HG03175 (cell line): ENCODE data around the gene KLHL40.

Experiments used
- ATAC-seq: cut with Tn5 transposase; IDR thresholded peaks from one replicate; pipeline ENCODE4 v1.9.1; 2021; ENCODE audit warnings: mild to moderate bottlenecking, moderate library complexity; ENCODE audit not compliant: unreplicated experiment

The KLHL40 gene

GRCh38 chr3:42668413-42668760, 16.9 kb upstream of the KLHL40 start:
- no peak for ATAC-seq

- no peak for ATAC-seq
Measured at GRCh38 chr3:42668793-42669217, 16.5 kb upstream of the KLHL40 start.

DNA sequence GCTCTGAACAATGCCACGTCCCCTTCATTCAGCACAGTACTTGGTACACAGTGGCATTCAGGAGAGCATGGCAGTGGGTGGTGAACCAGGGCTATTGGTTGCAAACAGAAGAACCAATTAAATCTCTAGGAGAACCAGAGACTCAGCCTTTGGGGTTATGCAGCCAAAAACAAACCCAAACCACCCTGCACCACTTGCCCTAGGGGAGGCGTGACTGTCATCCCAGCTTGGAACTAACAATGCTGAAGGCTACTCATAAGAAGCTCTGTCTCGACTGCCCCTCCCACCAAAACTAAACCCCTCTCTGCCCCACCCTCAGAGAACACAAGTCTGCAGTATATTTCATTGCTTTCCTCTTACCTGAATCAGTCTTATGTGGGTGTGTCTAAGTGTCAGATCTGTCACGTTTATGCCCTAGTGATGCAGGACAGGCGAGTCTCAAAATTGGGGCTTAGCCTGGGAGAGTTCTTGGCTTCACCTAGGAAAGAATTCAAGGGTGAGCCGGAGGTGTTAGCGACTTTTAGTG, 15.2 kb upstream of the KLHL40 start:
- no peak for ATAC-seq

- no peak for ATAC-seq
Measured at GRCh38 chr3:42670670-42671069, 14.7 kb upstream of the KLHL40 start.

- ATAC-seq = no peak
Measured at GRCh38 chr3:42672515-42672914, 12.8 kb upstream of the KLHL40 start.

DNA sequence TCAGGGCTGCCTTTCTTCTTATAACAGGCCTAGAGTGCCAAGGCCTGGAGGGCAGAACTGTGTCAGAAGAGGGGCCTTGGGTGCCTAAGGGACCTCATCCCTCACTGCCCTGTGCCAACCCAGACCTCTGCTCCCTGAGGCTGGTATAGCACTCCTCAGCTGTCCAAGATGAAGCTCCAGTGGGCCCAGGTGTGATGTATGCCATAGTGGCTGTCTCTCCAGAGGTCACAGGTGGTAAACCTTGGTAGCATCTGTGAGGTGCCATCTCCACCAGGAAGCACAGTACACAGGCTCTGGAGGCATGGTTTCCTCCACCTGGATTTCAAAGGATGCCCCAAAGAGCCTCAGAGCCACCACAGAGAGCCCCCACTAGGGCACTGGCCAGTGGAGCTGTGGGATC, 12.3 kb upstream of the KLHL40 start:
- no peak for ATAC-seq

- ATAC-seq = no peak
Measured at GRCh38 chr3:42674146-42674545, 11.2 kb upstream of the KLHL40 start.

DNA sequence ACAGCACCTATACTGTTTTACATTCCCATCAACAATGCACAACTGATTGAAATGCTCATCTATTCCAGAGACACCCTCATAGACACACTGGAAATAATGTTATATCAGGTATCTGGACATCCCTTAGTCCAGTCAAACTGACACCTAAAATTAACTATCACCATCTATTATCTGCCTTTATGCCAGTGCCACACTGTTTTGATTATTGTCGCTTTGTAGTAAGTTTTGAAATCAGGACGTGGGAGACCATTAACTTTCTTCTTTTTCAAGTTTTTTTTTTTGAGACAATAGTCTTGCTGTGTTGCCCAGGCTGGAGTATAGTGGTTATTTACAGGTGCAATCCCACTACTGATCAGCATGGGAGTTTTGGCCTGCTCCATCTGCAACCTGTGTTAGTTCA, 9.4 kb upstream of the KLHL40 start:
- ATAC-seq = no peak

DNA sequence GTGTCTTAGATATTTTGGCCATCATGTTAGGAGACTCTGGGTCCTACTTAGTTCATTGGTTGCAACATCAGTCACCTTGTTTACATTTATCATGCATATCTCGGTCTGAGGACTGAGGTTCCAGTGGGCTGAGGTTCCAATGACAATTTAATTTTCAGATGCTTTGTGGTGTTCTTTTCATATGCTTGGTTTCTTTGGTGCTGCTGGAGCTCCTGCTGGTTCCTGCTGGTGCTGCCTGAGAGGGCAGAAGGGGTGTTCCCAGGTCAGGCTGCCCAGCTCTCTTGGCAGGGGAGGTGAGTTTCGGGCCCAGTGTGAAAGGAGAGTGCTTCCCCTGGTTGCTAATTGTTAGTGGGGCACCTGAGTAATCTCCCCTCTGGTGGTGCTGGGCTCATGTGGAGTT, 6.9 kb upstream of the KLHL40 start:
- no peak for ATAC-seq

DNA sequence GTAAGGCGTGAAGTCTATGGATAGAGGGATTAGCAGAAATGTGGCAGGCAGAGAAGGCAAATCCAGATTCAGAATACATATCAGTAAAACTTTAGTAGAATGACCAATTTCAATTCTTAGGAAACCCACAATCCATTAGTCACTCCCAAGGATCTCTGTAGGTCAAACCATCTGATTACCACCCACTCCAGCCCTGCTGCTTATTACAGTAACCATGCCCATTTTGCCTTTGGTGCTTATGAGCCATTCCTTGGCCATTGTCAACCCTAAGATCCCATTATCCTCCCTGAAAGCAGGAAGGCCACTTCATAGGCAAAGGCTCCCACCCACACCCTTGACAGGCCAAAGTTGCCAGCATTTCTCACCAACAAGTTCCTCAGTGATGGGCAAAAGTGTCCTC, 5.1 kb upstream of the KLHL40 start:
- no peak for ATAC-seq

- no peak for ATAC-seq
Measured at GRCh38 chr3:42680806-42681205, 4.5 kb upstream of the KLHL40 start.

DNA sequence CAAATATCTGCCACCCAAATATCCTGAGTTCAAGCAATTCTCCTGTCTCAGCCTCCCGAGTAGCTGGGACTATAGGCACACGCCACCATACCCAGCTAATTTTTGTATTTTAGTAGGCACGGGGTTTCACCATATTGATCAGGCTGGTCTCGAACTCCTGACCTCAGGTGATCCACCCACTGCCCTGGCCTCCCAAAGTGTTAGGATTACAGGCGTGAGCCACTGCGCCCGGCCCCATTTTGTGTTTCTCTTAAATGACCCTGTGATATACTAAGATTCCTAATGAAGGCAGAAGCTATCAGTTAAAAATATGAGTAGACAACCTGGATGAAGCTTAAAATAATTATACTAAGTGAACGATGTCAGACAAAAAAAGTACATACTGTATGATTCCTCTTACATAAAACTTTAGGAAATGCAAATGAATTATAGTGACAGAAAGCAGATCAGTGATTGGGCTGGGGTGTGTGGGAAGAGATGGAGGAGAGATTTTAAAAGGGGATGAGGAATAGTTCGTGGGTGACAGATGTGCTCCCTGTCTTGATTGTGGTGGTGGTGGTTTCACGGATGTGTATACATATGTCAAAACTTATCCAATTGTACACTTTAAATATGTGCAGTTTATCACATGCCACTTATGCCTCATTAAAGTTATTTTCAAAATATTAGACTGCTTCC, 3.8 kb upstream of the KLHL40 start:
- ATAC-seq = no peak

DNA sequence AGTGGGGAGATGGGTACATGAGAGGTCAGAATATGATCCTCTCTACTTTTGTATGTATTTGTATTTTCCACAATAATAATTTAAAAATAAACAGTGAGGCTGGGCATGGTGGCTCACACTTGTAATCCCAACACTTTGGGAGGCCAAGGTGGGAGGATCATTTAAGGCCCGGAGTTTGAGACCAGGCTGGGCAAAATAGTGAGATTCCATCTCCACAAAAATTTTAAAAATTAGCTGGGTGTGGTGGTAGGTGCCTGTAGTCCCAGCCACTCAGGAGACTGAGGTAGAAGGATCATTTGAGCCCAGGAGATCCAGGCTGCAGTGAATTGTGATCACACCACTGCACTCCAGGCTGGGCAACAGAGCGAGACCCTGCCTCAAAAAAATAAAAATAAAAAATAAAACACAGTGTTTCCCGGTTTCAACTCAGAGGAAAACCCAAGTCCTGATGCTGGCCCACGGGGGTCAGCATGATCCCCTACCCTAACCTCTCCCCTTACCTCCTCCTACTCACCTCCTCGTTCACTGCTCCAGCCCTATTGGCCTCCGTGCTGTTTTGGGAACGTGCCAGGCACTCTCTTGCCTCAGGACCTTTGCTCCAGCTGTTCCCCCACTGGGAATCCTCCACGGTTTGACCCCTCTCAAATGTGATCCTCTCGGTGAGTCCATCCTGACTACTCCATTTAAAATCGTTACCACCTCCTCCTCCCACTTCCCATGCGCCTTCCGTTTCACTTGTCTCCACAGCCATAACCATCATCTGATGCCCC, 2.9 kb upstream of the KLHL40 start:
- no peak for ATAC-seq

- ATAC-seq = no peak
Measured at GRCh38 chr3:42683875-42684598, 1.3 kb upstream of the KLHL40 start.

DNA sequence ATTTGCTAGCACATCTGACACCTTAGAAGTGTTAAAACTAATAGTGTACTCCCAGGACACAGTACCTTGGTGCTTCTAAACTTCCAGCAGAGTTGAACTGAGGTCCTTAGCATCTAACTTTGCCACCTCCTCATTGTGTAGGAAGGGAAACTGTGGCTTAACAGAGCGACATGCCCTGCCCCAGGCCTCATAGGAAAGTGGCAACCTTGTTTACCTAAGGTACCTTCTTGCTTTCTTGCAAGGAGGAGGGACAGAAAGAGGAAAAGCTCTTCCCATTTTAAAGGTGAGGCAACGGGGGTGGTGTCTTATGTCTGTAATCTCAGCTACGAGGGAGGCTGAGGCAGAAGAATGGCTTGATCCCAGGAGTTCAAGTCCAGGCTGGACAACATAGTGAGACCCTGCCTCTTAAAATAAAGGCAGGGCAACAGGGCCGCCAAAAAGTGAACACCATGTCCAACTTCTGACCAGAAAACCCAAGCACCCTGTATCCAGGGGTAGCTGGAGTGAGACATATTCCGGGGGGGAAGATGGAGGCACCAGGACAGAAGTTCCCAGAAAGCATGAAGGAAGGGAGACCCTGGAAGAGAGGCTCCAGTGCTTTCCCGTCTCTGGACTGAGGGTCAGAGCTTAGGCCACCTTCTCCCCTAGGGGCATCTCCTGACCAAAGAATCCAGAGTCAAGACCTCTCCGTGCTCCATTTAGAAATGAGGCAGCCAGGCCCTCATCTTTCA, 540 bp upstream of the KLHL40 start:
- ATAC-seq = no peak

- no peak for ATAC-seq
Measured at GRCh38 chr3:42685891-42686820, 819 bp downstream of the KLHL40 start.

DNA sequence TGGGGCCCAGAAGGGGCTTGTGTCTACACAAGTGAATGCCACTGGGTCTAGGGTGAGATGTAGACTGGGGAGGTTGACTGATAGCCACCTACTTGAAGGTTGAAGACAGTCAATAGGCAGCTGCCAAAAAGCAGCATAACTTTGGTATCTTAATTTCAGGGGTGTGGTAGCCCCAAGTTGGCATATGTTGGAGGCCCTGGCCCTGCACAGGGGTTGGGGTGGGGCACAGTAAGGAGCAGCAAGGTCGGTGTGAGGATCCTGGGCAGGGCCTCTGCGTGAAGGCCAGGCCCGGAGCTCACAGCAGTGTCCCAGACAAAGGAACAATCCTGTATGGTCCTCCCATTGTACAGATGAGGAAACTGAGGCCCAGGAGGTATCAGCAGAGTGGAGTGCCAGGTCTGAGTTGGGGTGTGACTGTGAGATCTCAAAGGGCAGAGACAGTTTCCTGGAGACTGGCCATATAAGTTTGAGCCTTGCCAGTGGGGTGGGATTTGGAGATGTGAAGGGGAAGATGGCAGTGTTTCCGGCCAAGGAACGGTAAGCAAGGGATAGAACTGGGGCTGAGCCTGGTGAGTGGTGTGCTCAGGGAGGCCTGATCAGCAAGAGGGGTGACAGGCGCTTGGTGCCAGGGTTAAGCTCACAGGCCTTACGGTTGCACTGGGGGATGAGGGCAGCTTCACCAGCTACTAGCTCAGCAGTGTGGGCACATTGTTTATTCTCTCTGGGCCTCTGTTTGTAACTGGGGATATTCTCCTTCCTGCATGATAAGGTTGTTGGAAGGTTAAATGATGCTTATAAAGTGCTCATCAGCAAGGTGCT, 1.7 kb downstream of the KLHL40 start:
- ATAC-seq = no peak

DNA sequence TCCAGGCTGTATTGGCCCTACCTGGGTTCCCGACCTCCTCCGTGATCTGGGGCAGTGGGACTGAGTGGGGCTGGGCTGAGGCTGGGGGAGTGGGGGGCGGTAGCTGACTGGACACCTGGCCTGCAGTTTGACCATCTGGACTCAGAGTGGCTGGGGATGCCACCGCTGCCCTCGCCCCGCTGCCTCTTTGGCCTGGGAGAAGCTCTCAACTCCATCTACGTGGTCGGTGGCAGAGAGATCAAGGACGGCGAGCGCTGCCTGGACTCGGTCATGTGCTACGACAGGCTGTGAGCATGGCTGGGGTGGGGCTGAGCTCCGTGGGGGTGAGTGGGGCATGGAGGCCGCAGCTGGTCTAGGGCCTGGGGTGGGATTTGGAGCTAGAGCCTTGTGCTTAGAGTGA, 2.7 kb downstream of the KLHL40 start:
- no peak for ATAC-seq
